Measurements from ENCODE around the gene KCNH5. TPM values are rescaled to one million over a fixed set of nuclear protein-coding genes. Genes with fewer than 3 reads are reported as not detected.

The KCNH5 gene
- total and polyA plus RNA-seq, 2 of the 13 experiments (the other 11 are each of a cell fraction or from before 2014, with no cell fraction given): not detected

DNA sequence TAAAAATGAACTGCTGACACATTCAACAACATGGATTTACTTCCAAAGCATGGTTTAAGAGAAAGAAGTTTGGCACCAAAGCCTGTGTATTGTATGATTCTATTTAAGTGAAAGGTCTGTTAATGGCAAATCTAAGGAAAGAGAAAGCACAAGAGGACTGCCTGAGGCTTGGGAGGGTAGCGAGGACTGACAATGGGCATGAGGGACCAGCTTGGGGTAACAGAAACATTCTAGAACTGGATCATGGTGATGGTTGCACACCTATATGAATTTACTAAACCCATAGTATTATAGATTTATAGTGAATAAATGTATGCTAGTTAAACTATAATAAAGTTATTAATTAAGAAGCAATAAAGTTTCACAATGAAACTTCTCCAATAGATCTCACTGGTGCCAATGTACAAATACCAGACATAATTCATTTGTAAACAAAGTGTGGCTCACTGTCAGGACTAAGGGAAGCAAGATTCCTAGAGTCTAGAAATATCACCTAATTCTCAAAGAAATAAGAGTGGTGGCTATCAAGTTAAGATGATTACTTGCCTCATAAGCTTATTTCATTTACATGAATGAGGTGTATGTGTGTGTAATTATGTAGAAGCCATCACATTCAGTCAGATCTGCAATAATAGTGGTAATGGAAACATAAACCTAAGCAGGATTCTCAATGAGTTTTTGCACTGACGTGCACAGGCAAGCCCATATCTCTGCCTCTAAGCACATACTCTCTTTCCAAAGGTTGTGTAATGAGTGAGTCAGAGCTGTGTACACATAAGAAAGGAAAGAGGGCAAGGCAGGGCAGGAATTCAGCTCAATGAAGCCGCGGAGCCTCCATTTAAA, 353.4 kb downstream of the KCNH5 start (continued):
- TF ChIP-seq, protein P1, sequence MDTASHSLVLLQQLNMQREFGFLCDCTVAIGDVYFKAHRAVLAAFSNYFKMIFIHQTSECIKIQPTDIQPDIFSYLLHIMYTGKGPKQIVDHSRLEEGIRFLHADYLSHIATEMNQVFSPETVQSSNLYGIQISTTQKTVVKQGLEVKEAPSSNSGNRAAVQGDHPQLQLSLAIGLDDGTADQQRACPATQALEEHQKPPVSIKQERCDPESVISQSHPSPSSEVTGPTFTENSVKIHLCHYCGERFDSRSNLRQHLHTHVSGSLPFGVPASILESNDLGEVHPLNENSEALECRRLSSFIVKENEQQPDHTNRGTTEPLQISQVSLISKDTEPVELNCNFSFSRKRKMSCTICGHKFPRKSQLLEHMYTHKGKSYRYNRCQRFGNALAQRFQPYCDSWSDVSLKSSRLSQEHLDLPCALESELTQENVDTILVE (CRISPR knock-in tag; IDR thresholded peaks at IDR 0.05): no peak
- TF ChIP-seq RFX1 (IDR thresholded peaks at IDR 0.05) (no peak), NRL (CRISPR knock-in tag; IDR thresholded peaks at IDR 0.05; ENCODE audit: borderline replicate concordance) (no peak), ZNF260 (CRISPR knock-in tag; IDR thresholded peaks at IDR 0.05; ENCODE audit: borderline replicate concordance, low read depth) (no peak), NR2C2 (CRISPR knock-in tag; IDR thresholded peaks at IDR 0.05; ENCODE audit: borderline replicate concordance) (peak; percentile 18; the same call in 1 of the 2 replicates), BRCA1 (CRISPR knock-in tag; IDR thresholded peaks at IDR 0.05) (no peak), THYN1 (CRISPR knock-in tag; IDR thresholded peaks at IDR 0.05; ENCODE audit: borderline replicate concordance, low read depth) (no peak), ZNF558 (CRISPR knock-in tag; IDR thresholded peaks at IDR 0.05; ENCODE audit: borderline replicate concordance) (no peak), ZNF205 (CRISPR knock-in tag; IDR thresholded peaks at IDR 0.05) (no peak), ZNF614 (CRISPR knock-in tag; IDR thresholded peaks at IDR 0.05; ENCODE audit: borderline replicate concordance) (peak; percentile 90), SRY (CRISPR knock-in tag; IDR thresholded peaks at IDR 0.05) (no peak), LRRFIP1 (CRISPR knock-in tag; conservative IDR thresholded peaks at IDR 0.05) (no peak), HMGXB4 (CRISPR knock-in tag; IDR thresholded peaks at IDR 0.05; ENCODE audit: borderline replicate concordance in 1 of 2, low read depth in 1 of 2) (no peak)
- TF ChIP-seq, protein P2, sequence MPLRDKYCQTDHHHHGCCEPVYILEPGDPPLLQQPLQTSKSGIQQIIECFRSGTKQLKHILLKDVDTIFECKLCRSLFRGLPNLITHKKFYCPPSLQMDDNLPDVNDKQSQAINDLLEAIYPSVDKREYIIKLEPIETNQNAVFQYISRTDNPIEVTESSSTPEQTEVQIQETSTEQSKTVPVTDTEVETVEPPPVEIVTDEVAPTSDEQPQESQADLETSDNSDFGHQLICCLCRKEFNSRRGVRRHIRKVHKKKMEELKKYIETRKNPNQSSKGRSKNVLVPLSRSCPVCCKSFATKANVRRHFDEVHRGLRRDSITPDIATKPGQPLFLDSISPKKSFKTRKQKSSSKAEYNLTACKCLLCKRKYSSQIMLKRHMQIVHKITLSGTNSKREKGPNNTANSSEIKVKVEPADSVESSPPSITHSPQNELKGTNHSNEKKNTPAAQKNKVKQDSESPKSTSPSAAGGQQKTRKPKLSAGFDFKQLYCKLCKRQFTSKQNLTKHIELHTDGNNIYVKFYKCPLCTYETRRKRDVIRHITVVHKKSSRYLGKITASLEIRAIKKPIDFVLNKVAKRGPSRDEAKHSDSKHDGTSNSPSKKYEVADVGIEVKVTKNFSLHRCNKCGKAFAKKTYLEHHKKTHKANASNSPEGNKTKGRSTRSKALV (CRISPR knock-in tag; IDR thresholded peaks at IDR 0.05): no peak
- TF ChIP-seq, protein P3, sequence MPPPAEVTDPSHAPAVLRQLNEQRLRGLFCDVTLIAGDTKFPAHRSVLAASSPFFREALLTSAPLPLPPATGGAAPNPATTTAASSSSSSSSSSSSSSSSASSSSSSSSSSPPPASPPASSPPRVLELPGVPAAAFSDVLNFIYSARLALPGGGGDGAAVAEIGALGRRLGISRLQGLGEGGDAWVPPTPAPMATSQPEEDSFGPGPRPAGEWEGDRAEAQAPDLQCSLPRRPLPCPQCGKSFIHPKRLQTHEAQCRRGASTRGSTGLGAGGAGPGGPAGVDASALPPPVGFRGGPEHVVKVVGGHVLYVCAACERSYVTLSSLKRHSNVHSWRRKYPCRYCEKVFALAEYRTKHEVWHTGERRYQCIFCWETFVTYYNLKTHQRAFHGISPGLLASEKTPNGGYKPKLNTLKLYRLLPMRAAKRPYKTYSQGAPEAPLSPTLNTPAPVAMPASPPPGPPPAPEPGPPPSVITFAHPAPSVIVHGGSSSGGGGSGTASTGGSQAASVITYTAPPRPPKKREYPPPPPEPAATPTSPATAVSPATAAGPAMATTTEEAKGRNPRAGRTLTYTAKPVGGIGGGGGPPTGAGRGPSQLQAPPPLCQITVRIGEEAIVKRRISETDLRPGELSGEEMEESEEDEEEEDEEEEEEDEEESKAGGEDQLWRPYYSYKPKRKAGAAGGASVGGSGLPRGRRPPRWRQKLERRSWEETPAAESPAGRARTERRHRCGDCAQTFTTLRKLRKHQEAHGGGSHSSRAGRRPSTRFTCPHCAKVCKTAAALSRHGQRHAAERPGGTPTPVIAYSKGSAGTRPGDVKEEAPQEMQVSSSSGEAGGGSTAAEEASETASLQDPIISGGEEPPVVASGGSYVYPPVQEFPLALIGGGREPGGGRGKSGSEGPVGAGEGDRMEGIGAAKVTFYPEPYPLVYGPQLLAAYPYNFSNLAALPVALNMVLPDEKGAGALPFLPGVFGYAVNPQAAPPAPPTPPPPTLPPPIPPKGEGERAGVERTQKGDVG (CRISPR knock-in tag; IDR thresholded peaks at IDR 0.05; ENCODE audit: borderline replicate concordance): no peak
